Measurements from ENCODE around the gene SMPD2. TPM values are rescaled to one million over a fixed set of nuclear protein-coding genes. Genes with fewer than 3 reads are reported as not detected.

SMPD2 gene
- total and polyA plus RNA-seq, 2 donors (not counting 3 experiments of a cell fraction or from before 2014, with no cell fraction given): 6.9 to 10.0 TPM

- no peaks in the 10 kb centered on the region for H4K20me1 ChIP-seq (replicated peaks; ENCODE audit: control insufficient read depth, extremely low read depth, insufficient read depth, low read length)
- no peaks in the 10 kb centered on the region for H3K27me3 ChIP-seq (ENCODE audit: control insufficient read depth in 2 of 2, insufficient read depth in 2 of 2, low read length in 2 of 2)
- peak overlapping the region; percentile 75 for H2AFZ ChIP-seq (ENCODE audit: low read depth, low read length)
- TF ChIP-seq POLR2A (IDR thresholded peaks at IDR 0.05; ENCODE audit: low read depth, low read length) (no peak), MAX (IDR thresholded peaks at IDR 0.05; ENCODE audit: insufficient read depth, insufficient read length) (no peak), MYC (IDR thresholded peaks at IDR 0.05; ENCODE audit: low read depth, low read length) (no peak), JUN (IDR thresholded peaks at IDR 0.05; ENCODE audit: borderline replicate concordance, insufficient read depth, insufficient read length, low read depth) (no peak), POLR2AphosphoS5 (IDR thresholded peaks at IDR 0.05; ENCODE audit: insufficient read depth, low read depth, low read length) (no peak), GATA2 (IDR thresholded peaks at IDR 0.05; ENCODE audit: insufficient read depth, insufficient read length, low read depth, low read length) (no peak), FOS (IDR thresholded peaks at IDR 0.05; ENCODE audit: borderline replicate concordance, insufficient read depth, low read length) (no peak), CTCF (IDR thresholded peaks at IDR 0.05; ENCODE audit: extremely low read depth in 1 of 2, insufficient read depth in 1 of 2, low read depth in 1 of 2, low read length in 2 of 2) (no peak), EZH2 (IDR thresholded peaks at IDR 0.05; ENCODE audit: borderline replicate concordance, low read depth, low read length, severe bottlenecking) (no peak)
- ChIA-PET POLR2A (no interaction called here), CTCF (interaction anchor here (1.0 to 1.1 kb wide), 2 partner anchors 9 to 21 kb away, joined by 3 to 6 read pairs; no protein-coding TSS in a partner anchor)
- dilution Hi-C loops (cut with MboI; ENCODE audit: extremely low pct_ligation_motif_present, low sequenced_read_pairs) (no loop called here), intact Hi-C loops (cut with micrococcal nuclease) (loop anchor here (1.0 kb wide), 1 partner anchor 14 kb away; the partner anchor contains the start of genes PPIL6 and SMPD2)
- peak overlapping the region; percentile 38 for H3K4me2 ChIP-seq (ENCODE audit: insufficient read depth, low read length)
- peak overlapping the region; percentile 59 to 69 (median 64) for H3K4me3 ChIP-seq (replicated peaks in 1 of 3; ENCODE audit: insufficient read depth in 1 of 3, low read depth in 1 of 3, low read length in 3 of 3)
- peaks cover 7% of the 10 kb centered on the region for H3K4me1 ChIP-seq (ENCODE audit: control insufficient read depth, extremely low read depth, insufficient read depth, low read length)
- BruUV-seq (replicated peaks): TSS peak; percentile 20
- H3K79me2 ChIP-seq (ENCODE audit: control insufficient read depth, insufficient read depth, low read length): no peaks in the 10 kb centered on the region
- H3K27ac ChIP-seq (ENCODE audit: insufficient read depth, low read depth, low read length): no peak overlapping the region
- peak overlapping the region; percentile 43 for H3K9ac ChIP-seq (replicated peaks; ENCODE audit: extremely low read depth, insufficient read depth, low read length)
- no peaks in the 10 kb centered on the region for H3K36me3 ChIP-seq (ENCODE audit: control insufficient read depth in 2 of 2, extremely low read depth in 1 of 2, insufficient read depth in 2 of 2, low read length in 2 of 2)
- FAIRE-seq (peak; percentile 65), DNase-seq (ENCODE audit: low read depth, low spot score) (no peak)
- no peaks in the 10 kb centered on the region for H3K9me3 ChIP-seq (replicated peaks; ENCODE audit: control insufficient read depth, insufficient read depth, low read length)
- H3K9me1 ChIP-seq (replicated peaks; ENCODE audit: control insufficient read depth, extremely low read depth, insufficient read depth, low read length): no peaks in the 10 kb centered on the region
Observed at GRCh38 chr6:109454496-109455436, 14.2 kb downstream of the SMPD2 start.

All from endothelial cell of umbilical vein (primary cell).